NCI-H748 (cell line): ENCODE measurements around the gene BCR.

Source experiments
- DNase-seq: peaks from one replicate; lab custom pipeline; 2025; ENCODE audit not compliant: unreplicated experiment; lab: John Stamatoyannopoulos, UW

Gene BCR

GRCh38 chr22:23258826-23259170 lies 78.5 kb downstream of the BCR start:
- no peak for DNase-seq

GRCh38 chr22:23259916-23260644 lies 79.8 kb downstream of the BCR start:
- peak; percentile 6 for DNase-seq

GRCh38 chr22:23260645-23261581 lies 80.6 kb downstream of the BCR start:
- DNase-seq: no peak

- no peak for DNase-seq
Measured at GRCh38 chr22:23261900-23262450, 81.7 kb downstream of the BCR start.

- no peak for DNase-seq
Measured at GRCh38 chr22:23262518-23263332, 82.4 kb downstream of the BCR start.

GRCh38 chr22:23263651-23264555 lies 83.6 kb downstream of the BCR start:
- DNase-seq: no peak

GRCh38 chr22:23264610-23265367 lies 84.5 kb downstream of the BCR start:
- DNase-seq: no peak

GRCh38 chr22:23265368-23265700 lies 85.0 kb downstream of the BCR start:
- DNase-seq: no peak

- no peak for DNase-seq
Measured at GRCh38 chr22:23266780-23267179, 86.5 kb downstream of the BCR start.

GRCh38 chr22:23267226-23268043 lies 87.1 kb downstream of the BCR start:
- DNase-seq: no peak

- no peak for DNase-seq
Measured at GRCh38 chr22:23268139-23268712, 87.9 kb downstream of the BCR start.

GRCh38 chr22:23268877-23269276 lies 88.6 kb downstream of the BCR start:
- DNase-seq: no peak

GRCh38 chr22:23269441-23270211 lies 89.3 kb downstream of the BCR start:
- no peak for DNase-seq

GRCh38 chr22:23270212-23270733 lies 90.0 kb downstream of the BCR start:
- no peak for DNase-seq

- no peak for DNase-seq
Measured at GRCh38 chr22:23270798-23271596, 90.7 kb downstream of the BCR start.

- DNase-seq: no peak
Measured at GRCh38 chr22:23271597-23271908, 91.2 kb downstream of the BCR start.

- DNase-seq: no peak
Measured at GRCh38 chr22:23272371-23272770, 92.1 kb downstream of the BCR start.
